HEK293T (cell line): ENCODE results near the gene UBXN4.

ENCODE experiments used
- FOXM1 ChIP-seq: fragments of 450-650 bp; IDR thresholded peaks from 2 replicates; pipeline ENCODE4 v1.6.1; 2017; ENCODE audit warnings: mild to moderate bottlenecking, borderline replicate concordance
- HDGF ChIP-seq: fragments of 450-650 bp; IDR thresholded peaks from 2 replicates; pipeline ENCODE4 v1.6.1; 2017; ENCODE audit warnings: antibody characterized with exemption, borderline replicate concordance
- LEF1 ChIP-seq: fragments of 450-650 bp; IDR thresholded peaks from 2 replicates; pipeline ENCODE4 v1.6.1; 2017; ENCODE audit warnings: mild to moderate bottlenecking, borderline replicate concordance
- SP1 ChIP-seq: fragments of 450-650 bp; IDR thresholded peaks from 2 replicates; pipeline ENCODE4 v1.6.1; 2017
- SUZ12 ChIP-seq: fragments of 450-650 bp; IDR thresholded peaks from 2 replicates; pipeline ENCODE4 v1.6.1; 2016; ENCODE audit warnings: mild to moderate bottlenecking
- TARDBP ChIP-seq: fragments of 450-650 bp; IDR thresholded peaks from 2 replicates; pipeline ENCODE4 v1.6.1; 2016
- ZNF384 ChIP-seq: fragments of 450-650 bp; IDR thresholded peaks from 2 replicates; pipeline ENCODE4 v1.6.1; 2016

DNA sequence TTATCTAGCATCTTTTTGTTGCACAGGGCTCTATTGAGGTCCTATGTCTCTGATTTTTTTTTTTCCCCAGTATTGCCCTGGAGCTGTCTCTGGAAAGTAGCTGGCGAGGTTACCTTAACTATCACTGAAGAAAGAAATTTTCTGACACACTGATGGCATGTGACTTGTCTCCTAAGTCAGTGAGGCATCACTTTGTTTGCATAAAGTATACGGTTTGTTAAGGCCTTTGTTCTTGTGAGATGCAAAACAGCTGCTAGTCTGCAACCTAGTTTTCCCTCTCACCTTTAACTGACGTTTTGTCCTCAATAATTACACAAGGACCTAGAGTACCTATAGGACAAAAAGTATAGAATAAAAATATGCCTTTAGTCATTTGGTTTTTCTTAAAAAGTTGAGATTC lies 41.8 kb downstream of the UBXN4 start:
- no peak for TF ChIP-seq SP1
- TF ChIP-seq ZNF384, result no peak
- no peak for TF ChIP-seq FOXM1
- TF ChIP-seq TARDBP, result no peak
- no peak for TF ChIP-seq SUZ12
- TF ChIP-seq HDGF, result no peak
- TF ChIP-seq LEF1, result no peak
